Measurements from ENCODE around the gene TAS1R3.

The TAS1R3 gene

DNA sequence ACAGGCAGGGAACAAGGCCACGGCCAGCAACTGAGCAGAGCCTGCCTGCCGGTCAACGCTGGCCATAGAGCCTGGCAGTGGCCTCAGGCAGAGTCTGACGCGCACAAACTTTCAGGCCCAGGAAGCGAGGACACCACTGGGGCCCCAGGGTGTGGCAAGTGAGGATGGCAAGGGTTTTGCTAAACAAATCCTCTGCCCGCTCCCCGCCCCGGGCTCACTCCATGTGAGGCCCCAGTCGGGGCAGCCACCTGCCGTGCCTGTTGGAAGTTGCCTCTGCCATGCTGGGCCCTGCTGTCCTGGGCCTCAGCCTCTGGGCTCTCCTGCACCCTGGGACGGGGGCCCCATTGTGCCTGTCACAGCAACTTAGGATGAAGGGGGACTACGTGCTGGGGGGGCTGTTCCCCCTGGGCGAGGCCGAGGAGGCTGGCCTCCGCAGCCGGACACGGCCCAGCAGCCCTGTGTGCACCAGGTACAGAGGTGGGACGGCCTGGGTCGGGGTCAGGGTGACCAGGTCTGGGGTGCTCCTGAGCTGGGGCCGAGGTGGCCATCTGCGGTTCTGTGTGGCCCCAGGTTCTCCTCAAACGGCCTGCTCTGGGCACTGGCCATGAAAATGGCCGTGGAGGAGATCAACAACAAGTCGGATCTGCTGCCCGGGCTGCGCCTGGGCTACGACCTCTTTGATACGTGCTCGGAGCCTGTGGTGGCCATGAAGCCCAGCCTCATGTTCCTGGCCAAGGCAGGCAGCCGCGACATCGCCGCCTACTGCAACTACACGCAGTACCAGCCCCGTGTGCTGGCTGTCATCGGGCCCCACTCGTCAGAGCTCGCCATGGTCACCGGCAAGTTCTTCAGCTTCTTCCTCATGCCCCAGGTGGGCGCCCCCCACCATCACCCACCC lies at the start of gene TAS1R3:
Gene TAS1R3 (plus strand): TSS at position 213 of the 898 bp plus-strand sequence. CDS start 66 bp downstream, at position 279.
- TF ChIP-seq ISL1 (CRISPR knock-in tag; IDR thresholded peaks at IDR 0.05) (no peak), PPARA (CRISPR knock-in tag; IDR thresholded peaks at IDR 0.05; ENCODE audit: borderline replicate concordance) (no peak), ZNF8 (CRISPR knock-in tag; IDR thresholded peaks at IDR 0.05) (no peak), TCF4 (CRISPR knock-in tag; IDR thresholded peaks at IDR 0.05; ENCODE audit: borderline replicate concordance) (no peak), ZFP30 (CRISPR knock-in tag; IDR thresholded peaks at IDR 0.05) (no peak), TOX (CRISPR knock-in tag; IDR thresholded peaks at IDR 0.05; ENCODE audit: borderline replicate concordance) (no peak), SNAI2 (CRISPR knock-in tag; IDR thresholded peaks at IDR 0.05) (no peak), BACH2 (CRISPR knock-in tag; IDR thresholded peaks at IDR 0.05; ENCODE audit: borderline replicate concordance) (no peak), GLIS3 (CRISPR knock-in tag; IDR thresholded peaks at IDR 0.05) (no peak)
- TF ChIP-seq, protein P1, sequence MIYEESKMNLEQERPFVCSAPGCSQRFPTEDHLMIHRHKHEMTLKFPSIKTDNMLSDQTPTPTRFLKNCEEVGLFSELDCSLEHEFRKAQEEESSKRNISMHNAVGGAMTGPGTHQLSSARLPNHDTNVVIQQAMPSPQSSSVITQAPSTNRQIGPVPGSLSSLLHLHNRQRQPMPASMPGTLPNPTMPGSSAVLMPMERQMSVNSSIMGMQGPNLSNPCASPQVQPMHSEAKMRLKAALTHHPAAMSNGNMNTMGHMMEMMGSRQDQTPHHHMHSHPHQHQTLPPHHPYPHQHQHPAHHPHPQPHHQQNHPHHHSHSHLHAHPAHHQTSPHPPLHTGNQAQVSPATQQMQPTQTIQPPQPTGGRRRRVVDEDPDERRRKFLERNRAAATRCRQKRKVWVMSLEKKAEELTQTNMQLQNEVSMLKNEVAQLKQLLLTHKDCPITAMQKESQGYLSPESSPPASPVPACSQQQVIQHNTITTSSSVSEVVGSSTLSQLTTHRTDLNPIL (CRISPR knock-in tag; IDR thresholded peaks at IDR 0.05; ENCODE audit: low read depth) = no peak
- peak; percentile 12 for ATAC-seq

DNA sequence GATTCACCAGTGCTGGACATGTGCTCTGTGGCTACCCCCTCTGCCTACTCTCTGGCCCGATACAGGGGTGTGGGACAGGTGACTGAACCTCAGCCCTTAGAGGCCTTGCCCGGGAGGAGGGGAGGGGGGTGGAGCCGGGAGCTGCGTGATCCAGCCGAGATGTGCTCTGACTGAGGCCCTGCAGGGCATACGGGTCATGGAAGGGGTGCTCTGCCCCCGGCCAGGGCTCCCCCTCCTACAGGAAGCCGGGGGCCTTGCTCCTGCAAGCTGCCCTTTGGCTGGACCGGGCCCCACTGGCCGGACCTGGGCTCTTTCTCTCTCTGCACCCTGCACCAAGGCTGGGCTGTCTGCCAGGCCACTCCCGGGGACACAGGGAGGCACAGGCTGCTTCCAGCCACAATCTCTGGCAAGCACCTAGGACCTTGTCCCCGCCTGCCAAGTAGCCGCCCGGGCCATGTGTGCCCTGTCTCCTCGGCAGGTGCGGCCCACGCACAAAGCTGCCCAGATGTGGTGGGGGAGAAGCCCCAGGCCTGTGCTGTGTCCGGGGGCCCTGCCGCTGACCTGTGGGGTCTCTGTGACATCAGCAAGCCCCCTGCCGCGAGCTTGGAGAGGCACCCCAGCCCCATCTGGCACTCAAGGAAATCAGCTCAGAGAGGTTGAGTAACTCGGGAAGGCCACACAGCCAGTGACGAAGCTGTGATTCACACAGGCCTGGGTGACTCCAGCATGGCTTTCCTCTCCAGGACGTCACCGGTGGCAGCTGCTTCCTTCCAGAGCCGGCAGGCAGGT lies 49.4 kb upstream of the TAS1R3 start:
- no peak for TF ChIP-seq ZFP30 (CRISPR knock-in tag; IDR thresholded peaks at IDR 0.05)
- no peak for TF ChIP-seq ZC3H10 (CRISPR knock-in tag; IDR thresholded peaks at IDR 0.05)
- TF ChIP-seq GLIS3 (CRISPR knock-in tag; IDR thresholded peaks at IDR 0.05) = no peak
- no peak for TF ChIP-seq ESRRG (CRISPR knock-in tag; IDR thresholded peaks at IDR 0.05)
- TF ChIP-seq ZNF70 (CRISPR knock-in tag; IDR thresholded peaks at IDR 0.05) = no peak
- peak; percentile 16 for ATAC-seq

DNA sequence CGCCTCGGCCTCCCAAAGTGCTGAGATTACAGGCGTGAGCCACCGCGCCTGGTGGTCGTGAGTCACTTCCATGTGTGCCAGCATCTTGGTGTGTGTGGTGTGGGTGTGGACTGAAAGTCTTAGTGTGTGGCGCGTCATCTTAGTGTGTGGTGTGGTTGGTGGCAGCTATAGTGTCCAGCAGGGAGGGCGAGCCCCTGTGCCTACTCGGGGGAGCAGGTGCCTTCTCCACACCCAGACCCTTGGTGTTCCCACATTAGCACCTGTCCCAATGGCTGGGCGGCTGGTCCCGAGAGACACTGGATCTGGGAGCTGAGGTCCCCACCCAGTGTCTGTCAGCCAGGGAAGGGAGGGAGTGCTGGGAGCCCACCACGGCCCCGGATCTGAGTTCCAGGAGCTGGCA lies 48.1 kb upstream of the TAS1R3 start:
- no peak for ATAC-seq
- TF ChIP-seq GLIS3 (CRISPR knock-in tag; IDR thresholded peaks at IDR 0.05) (no peak), ESRRG (CRISPR knock-in tag; IDR thresholded peaks at IDR 0.05) (no peak), ARNTL (CRISPR knock-in tag; IDR thresholded peaks at IDR 0.05; ENCODE audit: borderline replicate concordance, low read depth) (no peak), OSR1 (CRISPR knock-in tag; IDR thresholded peaks at IDR 0.05) (no peak), ZC3H10 (CRISPR knock-in tag; IDR thresholded peaks at IDR 0.05) (no peak)
- TF ChIP-seq, protein P2, sequence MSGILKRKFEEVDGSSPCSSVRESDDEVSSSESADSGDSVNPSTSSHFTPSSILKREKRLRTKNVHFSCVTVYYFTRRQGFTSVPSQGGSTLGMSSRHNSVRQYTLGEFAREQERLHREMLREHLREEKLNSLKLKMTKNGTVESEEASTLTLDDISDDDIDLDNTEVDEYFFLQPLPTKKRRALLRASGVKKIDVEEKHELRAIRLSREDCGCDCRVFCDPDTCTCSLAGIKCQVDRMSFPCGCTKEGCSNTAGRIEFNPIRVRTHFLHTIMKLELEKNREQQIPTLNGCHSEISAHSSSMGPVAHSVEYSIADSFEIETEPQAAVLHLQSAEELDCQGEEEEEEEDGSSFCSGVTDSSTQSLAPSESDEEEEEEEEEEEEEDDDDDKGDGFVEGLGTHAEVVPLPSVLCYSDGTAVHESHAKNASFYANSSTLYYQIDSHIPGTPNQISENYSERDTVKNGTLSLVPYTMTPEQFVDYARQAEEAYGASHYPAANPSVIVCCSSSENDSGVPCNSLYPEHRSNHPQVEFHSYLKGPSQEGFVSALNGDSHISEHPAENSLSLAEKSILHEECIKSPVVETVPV (CRISPR knock-in tag; IDR thresholded peaks at IDR 0.05) = no peak

DNA sequence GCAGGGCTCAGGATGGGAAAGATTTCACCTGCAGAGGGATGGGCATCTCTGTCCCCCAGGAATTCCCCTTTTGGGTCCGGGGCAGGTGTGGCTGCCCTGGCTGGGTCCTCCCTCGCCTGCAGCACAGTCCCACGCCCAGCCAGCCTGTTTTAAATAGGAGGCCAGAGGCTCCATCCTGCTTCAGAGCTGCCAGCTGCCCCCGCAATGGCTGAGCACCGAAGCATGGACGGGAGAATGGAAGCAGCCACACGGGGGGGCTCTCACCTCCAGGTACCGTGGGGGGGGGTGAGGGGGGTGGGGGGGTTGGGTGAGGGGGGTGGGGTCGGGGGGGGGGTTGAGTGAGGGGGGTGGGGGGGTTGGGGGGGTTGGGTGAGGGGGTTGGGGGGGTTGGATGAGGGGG lies 47.3 kb upstream of the TAS1R3 start:
- no peak for TF ChIP-seq BACH2 (CRISPR knock-in tag; IDR thresholded peaks at IDR 0.05; ENCODE audit: borderline replicate concordance)
- TF ChIP-seq OSR1 (CRISPR knock-in tag; IDR thresholded peaks at IDR 0.05) = no peak
- TF ChIP-seq RARB (CRISPR knock-in tag; IDR thresholded peaks at IDR 0.05) = no peak
- TF ChIP-seq PPARA (CRISPR knock-in tag; IDR thresholded peaks at IDR 0.05; ENCODE audit: borderline replicate concordance) = no peak
- no peak for TF ChIP-seq ZC3H10 (CRISPR knock-in tag; IDR thresholded peaks at IDR 0.05)
- no peak for TF ChIP-seq TCF4 (CRISPR knock-in tag; IDR thresholded peaks at IDR 0.05; ENCODE audit: borderline replicate concordance)
- TF ChIP-seq ZNF70 (CRISPR knock-in tag; IDR thresholded peaks at IDR 0.05) = no peak
- TF ChIP-seq ESRRG (CRISPR knock-in tag; IDR thresholded peaks at IDR 0.05) = no peak
- TF ChIP-seq ZNF565 (CRISPR knock-in tag; conservative IDR thresholded peaks at IDR 0.05; ENCODE audit: low read depth) = no peak
- TF ChIP-seq, protein P3, sequence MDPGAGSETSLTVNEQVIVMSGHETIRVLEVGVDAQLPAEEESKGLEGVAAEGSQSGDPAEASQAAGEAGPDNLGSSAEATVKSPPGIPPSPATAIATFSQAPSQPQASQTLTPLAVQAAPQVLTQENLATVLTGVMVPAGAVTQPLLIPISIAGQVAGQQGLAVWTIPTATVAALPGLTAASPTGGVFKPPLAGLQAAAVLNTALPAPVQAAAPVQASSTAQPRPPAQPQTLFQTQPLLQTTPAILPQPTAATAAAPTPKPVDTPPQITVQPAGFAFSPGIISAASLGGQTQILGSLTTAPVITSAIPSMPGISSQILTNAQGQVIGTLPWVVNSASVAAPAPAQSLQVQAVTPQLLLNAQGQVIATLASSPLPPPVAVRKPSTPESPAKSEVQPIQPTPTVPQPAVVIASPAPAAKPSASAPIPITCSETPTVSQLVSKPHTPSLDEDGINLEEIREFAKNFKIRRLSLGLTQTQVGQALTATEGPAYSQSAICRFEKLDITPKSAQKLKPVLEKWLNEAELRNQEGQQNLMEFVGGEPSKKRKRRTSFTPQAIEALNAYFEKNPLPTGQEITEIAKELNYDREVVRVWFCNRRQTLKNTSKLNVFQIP (CRISPR knock-in tag; IDR thresholded peaks at IDR 0.05; ENCODE audit: borderline replicate concordance, low read depth) = no peak
- no peak for TF ChIP-seq ZNF8 (CRISPR knock-in tag; IDR thresholded peaks at IDR 0.05)
- ATAC-seq = no peak
